Measurements from ENCODE around the gene COA7. TPM values are rescaled to one million over a fixed set of nuclear protein-coding genes. Genes with fewer than 3 reads are reported as not detected.

COA7 gene
- total and polyA plus RNA-seq, 2 of the 4 experiments (the other 2 are of a cell fraction): 9.3 to 20.3 TPM

- no peak overlapping the region for H3K23ac ChIP-seq (ENCODE audit: low read depth, low read length)
- no peaks in the 10 kb centered on the region for H3K9me1 ChIP-seq (ENCODE audit: insufficient read depth, low read length)
- in situ Hi-C loops (cut with MboI; ENCODE audit: low sequenced_read_pairs): no loop called here
- H3K4me2 ChIP-seq (ENCODE audit: low read depth, low read length): no peak overlapping the region
- BruUV-seq (replicated peaks): no TSS peak
- POLR2A ChIA-PET (ENCODE audit: unreplicated experiment): no interaction called here
- H3K4me3 ChIP-seq (ENCODE audit: insufficient read depth, low read depth, low read length): no peak overlapping the region
- H3K18ac ChIP-seq (ENCODE audit: low read depth, low read length): no peak overlapping the region
- DNase-seq (no peak), ATAC-seq (ENCODE audit: low read depth) (no peak)
- no CpG with 5 or more reads among the region's 1 CpG for whole genome bisulfite sequencing, 2 experiments (ENCODE audit: extremely low coverage in 2 of 2, insufficient read length in 1 of 2)
- no peak overlapping the region for H2BK15ac ChIP-seq (ENCODE audit: low read depth, low read length)
- H3K4me1 ChIP-seq (ENCODE audit: control insufficient read depth, insufficient read depth, low read length): no peaks in the 10 kb centered on the region
- no peak overlapping the region for H3K14ac ChIP-seq (replicated peaks; ENCODE audit: low read depth, low read length)
- CTCF ChIA-PET: interaction anchor here (1.3 kb wide), 1 partner anchor 13 kb away, joined by 3 read pairs; no protein-coding TSS in a partner anchor
- H4K91ac ChIP-seq (ENCODE audit: insufficient read depth, low read depth, low read length): no peak overlapping the region
- H3K36me3 ChIP-seq (ENCODE audit: control insufficient read depth, insufficient read depth, low read length): no peaks in the 10 kb centered on the region
- H4K20me1 ChIP-seq (ENCODE audit: insufficient read depth, low read length): no peaks in the 10 kb centered on the region
- no peak overlapping the region for H3K9ac ChIP-seq (ENCODE audit: low read depth, low read length)
- dilution Hi-C loops (cut with HindIII; ENCODE audit: low sequenced_read_pairs, unreplicated experiment): no loop called here
- H2BK120ac ChIP-seq (ENCODE audit: low read depth, low read length): no peak overlapping the region
- H2BK5ac ChIP-seq (ENCODE audit: low read depth, low read length, poor library complexity, severe bottlenecking): no peak overlapping the region
- no peak overlapping the region for H2AFZ ChIP-seq (replicated peaks; ENCODE audit: low read length, poor library complexity)
- no peak overlapping the region for H3K56ac ChIP-seq (ENCODE audit: extremely low read depth, insufficient read depth, low read length)
- no peaks in the 10 kb centered on the region for H3K79me1 ChIP-seq (ENCODE audit: low read depth in 1 of 2, low read length in 2 of 2)
- no peak overlapping the region for H2BK20ac ChIP-seq (ENCODE audit: low read depth, low read length)
- H4K8ac ChIP-seq (ENCODE audit: low read depth in 2 of 2, low read length in 2 of 2): no peak overlapping the region
- H2AK9ac ChIP-seq (replicated peaks; ENCODE audit: low read depth, low read length, poor library complexity): no peak overlapping the region
- H3K9me3 ChIP-seq (ENCODE audit: control insufficient read depth, insufficient read depth, low read length): no peaks in the 10 kb centered on the region
- TF ChIP-seq MAZ (IDR thresholded peaks at IDR 0.05; ENCODE audit: borderline replicate concordance, low read depth, low read length) (no peak), CHD1 (IDR thresholded peaks at IDR 0.05; ENCODE audit: low read depth, low read length) (no peak), ELK1 (IDR thresholded peaks at IDR 0.05; ENCODE audit: borderline replicate concordance, low read depth, low read length) (no peak), RCOR1 (IDR thresholded peaks at IDR 0.05; ENCODE audit: insufficient replicate concordance, low read length) (no peak), NFE2L2 (IDR thresholded peaks at IDR 0.05; ENCODE audit: low read depth, low read length) (no peak), MAFK (IDR thresholded peaks at IDR 0.05; ENCODE audit: low read depth, low read length) (no peak), BHLHE40 (IDR thresholded peaks at IDR 0.05; ENCODE audit: low read depth, low read length) (no peak), SMC3 (IDR thresholded peaks at IDR 0.05; ENCODE audit: low read depth, low read length) (no peak), RAD21 (IDR thresholded peaks at IDR 0.05; ENCODE audit: low read length) (no peak), RFX5 (IDR thresholded peaks at IDR 0.05; ENCODE audit: low read depth, low read length) (no peak)
- H4K5ac ChIP-seq (ENCODE audit: low read depth, low read length): no peak overlapping the region
- H2AK5ac ChIP-seq (ENCODE audit: low read depth, low read length): no peak overlapping the region
- H3K27me3 ChIP-seq (ENCODE audit: control insufficient read depth, insufficient read depth, low read length): peaks cover 6% of the 10 kb centered on the region
- no peak overlapping the region for H3K4ac ChIP-seq (ENCODE audit: low read depth, low read length)
- no peak overlapping the region for H3K27ac ChIP-seq (ENCODE audit: insufficient read depth, low read length)
- intact Hi-C loops (cut with micrococcal nuclease): no loop called here
These were observed 46.2 kb downstream of the COA7 start for GRCh38 chr1:52651904-52652303.
